COR-L47 (cell line): Measurements from ENCODE around the gene EID2.

Source experiments
- DNase-seq: peaks from one replicate; lab custom pipeline; 2025; lab: John Stamatoyannopoulos, UW

The EID2 gene

DNA sequence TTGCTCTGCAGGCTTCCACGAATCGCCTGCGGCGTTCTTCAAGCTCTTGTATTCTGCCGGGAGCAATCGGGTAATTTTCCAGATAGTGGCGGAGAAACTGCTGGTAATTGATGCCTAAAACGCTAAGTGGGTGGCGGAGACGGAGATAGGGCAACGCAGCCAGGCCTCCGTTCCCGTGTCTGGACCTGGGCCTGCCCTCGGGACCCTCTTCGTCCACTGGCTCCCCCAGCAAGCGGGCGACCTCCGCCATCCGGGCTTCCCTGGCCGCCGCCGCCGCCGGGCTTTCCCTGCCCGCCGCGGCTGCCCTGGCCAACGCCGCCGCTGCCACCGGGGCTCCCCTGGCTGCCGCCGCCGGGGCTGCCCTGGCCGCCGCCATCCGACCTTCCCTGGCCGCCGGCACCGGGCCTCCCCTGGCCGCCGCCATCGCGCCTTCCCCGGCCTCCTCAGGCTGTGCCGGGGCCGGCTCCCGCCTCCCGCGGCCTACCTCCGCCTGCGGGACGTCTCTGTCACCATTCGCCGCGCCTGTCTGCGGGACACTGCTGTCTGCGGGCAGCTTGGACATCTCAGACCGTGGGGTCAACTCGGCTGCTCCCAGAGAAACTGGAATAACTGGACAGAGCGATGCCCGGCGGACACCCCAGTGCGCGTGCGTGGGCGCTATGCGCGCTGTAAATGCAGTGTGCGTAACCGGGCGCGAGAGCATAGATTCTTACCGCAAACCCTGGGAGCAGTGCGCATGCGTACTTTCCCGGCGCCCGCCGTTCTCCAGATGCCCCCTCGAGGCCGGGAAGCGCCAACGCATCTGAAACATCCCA lies at the start of gene EID2:
Gene EID2, minus strand, starts transcription at position 644 of the 815 bp plus-strand sequence. Its CDS starts 82 bp downstream, at position 562.
- peak; percentile 88 for DNase-seq

DNA sequence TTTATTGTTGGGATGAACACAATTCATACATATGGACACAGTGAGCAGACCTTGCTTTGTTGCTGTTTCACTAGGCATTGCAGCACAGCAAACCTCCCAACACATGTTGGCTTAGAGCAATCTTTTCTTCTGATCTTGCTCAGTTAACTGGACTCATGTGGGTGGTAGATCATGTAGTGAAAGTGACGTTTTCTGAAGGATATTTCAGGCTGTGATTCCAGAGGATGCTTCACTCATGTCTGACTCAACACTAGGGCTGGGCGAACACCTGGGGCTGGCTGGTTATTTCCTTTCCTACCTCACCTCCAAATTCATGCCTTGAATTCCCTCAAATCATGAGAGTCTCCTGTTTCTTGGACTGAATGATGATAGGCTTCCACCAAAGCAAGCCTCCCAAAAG lies 48.1 kb upstream of the EID2 start:
- DNase-seq = no peak

GRCh38 chr19:39587496-39587895 lies 47.5 kb upstream of the EID2 start:
- no peak for DNase-seq

GRCh38 chr19:39582891-39583625 lies 43.1 kb upstream of the EID2 start:
- DNase-seq = no peak

DNA sequence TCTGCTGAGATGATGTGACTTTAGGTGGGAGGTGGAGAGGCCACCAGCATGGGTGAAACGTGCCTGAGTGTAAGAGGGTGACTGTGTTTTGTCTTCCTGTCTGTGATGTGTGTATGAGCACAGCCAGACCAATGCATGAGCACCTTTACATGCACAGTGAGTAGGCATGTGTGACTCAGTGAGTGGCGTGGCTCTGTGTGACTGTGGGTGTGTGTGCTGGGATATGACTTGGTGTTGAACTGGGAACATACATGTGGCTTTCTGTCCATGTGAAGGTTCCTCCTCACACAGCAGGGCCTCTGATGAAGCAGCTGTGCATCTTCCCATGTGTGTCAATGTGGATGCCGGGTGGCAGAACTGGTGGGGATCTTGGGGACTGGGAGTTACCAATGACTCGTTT lies 42.5 kb upstream of the EID2 start:
- no peak for DNase-seq

DNA sequence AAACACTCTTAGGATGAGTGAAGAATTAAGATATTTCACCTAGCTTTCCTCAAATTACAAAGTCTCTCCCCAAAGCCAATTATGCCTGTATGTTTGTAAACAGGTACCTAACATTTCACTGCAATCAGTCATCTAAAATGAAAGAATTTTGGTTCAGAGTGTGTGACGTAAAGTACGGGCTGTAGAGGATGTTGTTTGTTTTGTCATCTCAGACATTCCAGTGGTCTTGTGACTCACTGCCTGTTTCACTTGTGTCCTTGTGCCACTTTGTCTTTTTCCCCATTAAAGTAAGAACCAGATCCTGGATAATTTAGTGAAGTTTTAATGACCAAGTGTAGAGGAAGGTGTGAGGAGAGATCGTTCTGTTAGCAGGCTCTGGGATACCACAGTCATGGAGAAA lies 28.6 kb upstream of the EID2 start:
- no peak for DNase-seq

DNA sequence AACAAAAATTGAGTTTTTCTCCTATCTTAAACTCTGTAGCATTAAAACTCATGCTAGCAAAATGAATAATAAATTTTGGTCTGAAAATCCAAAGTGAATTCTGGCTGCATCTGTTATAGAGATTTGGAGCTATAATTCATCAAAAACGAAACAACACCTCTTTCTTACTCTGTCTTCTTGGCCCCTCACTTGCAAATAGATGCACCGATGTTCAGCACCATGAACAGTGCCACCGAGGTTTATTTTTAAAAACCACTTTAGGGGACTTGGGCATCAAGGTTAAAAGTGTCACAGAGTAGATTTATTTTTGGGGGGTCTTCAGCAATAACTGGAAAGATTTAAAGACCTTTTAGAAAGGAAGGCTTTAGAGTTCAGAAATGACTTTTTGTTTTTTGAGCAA lies 26.1 kb upstream of the EID2 start:
- no peak for DNase-seq

GRCh38 chr19:39563408-39563807 lies 23.4 kb upstream of the EID2 start:
- no peak for DNase-seq

DNA sequence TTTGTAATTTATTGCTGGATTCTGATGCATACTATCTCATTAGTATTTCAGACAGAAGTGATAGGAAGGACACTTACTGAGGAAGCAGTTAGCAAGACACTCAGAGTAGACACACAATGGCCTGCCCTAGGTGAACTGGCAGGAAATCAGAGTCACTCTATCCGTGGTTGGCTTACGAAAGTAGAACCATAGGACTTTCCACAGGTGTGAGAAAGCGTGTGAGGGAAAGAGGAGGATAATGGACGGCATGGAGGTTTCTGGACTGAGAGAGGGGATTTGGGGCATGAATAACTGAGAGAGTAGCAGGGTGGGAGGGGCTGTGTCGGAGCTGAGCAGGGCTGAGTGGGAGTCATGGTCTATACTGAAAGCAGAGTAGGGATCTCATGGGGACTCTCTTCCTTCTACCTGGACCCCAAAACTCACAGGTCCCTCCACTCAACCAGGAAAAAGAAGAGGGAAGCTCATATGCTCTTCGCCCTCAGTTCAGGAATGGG lies 18.7 kb upstream of the EID2 start:
- no peak for DNase-seq

DNA sequence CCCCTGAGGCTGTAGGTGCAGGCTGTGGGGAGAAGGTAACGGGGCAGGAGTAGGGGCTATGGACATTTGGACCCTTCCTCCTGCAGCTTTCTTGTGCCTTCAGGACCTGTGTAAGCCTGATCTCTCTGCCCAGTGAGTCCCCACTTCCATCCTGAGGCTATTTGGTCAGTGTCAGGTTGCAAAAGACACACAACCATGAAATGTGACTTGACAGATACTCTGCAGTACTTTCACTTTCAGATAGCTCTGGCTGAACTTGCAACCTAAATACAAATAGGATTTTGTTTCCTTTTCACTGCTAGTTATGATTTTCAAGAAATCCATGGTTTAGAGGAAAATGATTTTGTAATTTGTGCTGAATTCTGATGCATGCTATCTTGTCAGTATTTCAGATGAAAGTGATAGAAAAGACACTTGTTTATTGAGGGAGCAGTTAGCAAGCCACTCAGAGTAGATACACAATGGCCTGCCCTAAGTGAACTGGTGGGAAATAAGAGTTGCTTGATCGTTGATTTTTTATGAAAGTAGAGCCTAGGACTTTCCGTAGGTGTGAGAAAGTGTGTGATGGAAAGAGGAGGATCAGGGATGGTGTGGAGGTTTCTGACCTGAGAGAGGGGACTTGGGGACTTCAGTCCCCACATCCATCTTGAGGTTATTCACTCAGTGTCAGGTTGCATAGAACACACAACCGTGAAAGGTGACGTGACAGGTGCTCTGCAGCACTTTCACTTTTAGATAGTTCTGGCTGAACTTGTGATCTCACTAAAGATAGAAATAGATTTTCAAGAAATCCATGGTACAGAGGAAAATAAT lies 18.1 kb upstream of the EID2 start:
- peak; percentile 24 for DNase-seq

DNA sequence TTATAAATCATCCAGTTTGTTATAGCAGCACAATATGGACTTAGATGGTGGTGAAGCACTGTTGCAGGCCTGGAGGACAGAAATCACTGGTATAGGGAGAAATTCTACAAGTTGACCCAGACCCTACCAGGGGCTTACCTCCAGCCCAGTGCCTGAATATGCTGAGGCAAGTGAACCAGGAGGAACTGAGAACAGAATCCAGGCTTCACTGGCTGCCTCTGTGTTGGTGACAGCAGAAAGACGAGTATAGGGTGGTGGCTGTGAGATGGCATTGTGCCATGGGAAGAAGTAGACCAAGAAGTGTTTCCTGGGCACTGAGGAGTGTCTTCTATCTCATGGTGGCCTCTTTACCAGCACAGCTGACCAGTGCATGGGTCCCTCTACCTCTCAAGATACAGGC lies 15.9 kb upstream of the EID2 start:
- no peak for DNase-seq

GRCh38 chr19:39554701-39555311 lies 14.8 kb upstream of the EID2 start:
- no peak for DNase-seq

GRCh38 chr19:39553082-39553652 lies 13.2 kb upstream of the EID2 start:
- no peak for DNase-seq

GRCh38 chr19:39550197-39550596 lies 10.2 kb upstream of the EID2 start:
- no peak for DNase-seq

GRCh38 chr19:39546599-39546998 lies 6.6 kb upstream of the EID2 start:
- DNase-seq = no peak

DNA sequence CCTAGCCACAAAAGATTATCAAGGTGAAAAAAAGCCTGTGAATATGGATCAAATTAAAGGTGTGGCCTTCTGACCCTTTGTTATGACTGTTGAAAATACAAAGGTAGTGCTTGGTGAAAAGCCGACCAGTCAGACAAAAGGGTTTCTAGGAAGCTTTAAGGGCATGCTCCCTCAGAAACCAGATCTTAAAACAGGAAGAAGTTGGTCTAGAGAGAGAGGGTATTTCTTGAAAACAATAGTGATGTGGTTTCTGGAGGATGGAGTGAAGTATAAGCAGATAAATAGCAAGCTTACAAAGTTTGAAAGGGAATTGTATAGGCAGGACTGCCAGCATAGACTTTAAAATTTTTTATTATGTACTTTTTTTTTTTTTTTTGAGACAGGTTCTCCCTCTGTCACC lies 5.0 kb upstream of the EID2 start:
- no peak for DNase-seq

DNA sequence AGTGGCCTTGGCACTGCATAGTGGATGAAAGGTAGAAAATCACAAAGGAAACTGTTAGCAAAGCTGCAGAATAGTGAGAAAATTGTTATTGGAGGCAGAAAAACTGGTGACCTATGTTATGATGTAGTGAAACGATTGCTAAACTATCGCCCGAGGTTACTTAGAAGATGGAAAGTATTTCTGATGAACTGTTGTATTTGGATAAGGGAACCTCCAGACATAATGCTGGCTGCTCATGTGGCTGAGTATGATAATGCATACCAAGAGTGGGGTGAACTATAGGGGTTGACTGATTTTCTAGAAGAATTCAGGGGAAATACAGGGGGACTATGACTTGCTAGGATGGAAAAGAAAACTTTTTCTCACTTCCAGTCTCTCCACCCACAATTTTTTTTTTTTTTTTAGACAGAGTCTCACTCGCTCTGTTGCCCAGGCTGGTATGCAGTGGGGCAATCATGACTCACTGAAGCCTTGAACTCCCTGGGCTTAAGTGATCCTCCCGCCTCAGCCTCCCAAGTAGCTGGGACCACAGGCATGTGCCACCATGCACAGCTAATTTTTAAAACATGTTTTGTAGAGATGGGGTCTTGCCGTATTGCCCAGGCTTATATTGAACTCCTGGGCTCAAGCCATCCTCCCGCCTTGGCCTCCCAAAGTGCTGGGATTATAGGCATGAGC lies 4.4 kb upstream of the EID2 start:
- no peak for DNase-seq

- DNase-seq = no peak
Measured at GRCh38 chr19:39543477-39543857, 3.5 kb upstream of the EID2 start.

- DNase-seq = peak; percentile 72
Measured at GRCh38 chr19:39542206-39542605, 2.2 kb upstream of the EID2 start.

DNA sequence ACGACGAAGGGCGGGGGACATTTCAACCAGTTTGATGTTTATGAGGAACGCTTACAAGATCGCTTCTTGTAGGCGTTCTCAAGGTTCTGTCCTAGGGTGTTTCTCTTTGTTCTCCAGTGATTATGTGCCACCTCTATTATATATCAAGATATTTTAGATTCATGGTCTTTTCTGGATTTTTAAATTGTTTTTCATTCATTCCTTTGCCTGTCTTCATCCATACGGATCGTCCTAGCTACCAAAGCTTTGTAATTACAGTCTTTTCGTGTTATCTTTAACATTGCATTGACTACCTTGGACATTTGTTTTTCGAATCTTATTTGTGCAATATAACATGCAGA lies 342 bp upstream of the EID2 start:
- DNase-seq = no peak

DNA sequence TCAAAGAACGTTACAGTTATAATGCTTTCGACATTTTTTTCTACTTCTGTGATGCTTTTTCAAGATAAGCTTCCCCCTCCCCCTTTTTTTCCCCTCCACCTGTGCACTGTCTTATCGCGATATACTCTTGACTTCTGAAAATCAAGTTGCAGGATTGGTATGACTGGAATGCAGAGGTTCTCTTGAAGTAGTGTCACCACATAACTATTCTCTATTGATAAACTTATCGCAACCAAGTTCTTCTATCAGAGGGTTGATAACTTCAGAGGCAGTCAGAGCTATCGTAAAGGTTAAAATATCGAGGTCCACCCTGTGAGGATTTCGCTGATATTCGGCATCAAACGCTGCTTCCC lies 820 bp downstream of the EID2 start:
- DNase-seq = no peak
